GM19397 (cell line): Measurements from ENCODE around the gene BMS1.

Source experiments
- ATAC-seq: cut with Tn5 transposase; IDR thresholded peaks from one replicate; pipeline ENCODE4 v1.9.1; 2021; ENCODE audit warnings: mild to moderate bottlenecking, moderate library complexity; ENCODE audit not compliant: unreplicated experiment

BMS1 gene

DNA sequence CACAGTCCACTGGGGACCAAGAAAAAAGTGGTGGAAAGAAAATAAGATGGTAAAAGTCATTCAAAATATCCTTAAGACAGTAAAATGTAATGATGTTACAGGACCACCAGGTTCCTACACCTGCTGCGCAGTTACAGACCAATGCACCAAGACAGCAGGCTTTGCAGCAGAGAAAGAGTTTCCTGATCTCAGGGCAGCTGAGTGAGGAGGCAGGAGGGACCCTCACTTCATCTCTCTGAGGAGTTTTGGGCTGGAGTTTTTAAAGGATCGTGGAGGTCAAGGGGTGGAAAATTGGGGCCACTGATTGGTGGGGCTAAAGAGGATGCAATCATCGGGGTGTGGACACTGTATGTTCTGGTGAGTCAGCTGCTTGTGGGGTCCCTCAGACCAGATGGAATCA lies 100.0 kb downstream of the BMS1 start:
- no peak for ATAC-seq
